H4 (cell line): Measurements from ENCODE around the gene CNTNAP5. TPM values are rescaled to one million over a fixed set of nuclear protein-coding genes. Genes with fewer than 3 reads are reported as not detected.

Experiments used
- DNase-seq: peaks from one replicate; pipeline ENCODE4 v3.0.0-alpha.2; 2015; ENCODE audit warnings: low spot score
- total RNA-seq: library from RNA; depleted of rRNA; stranded (reverse); fragments of >200 nt; shearing (Covaris generic); gene quantifications from 2 replicates; pipeline ENCODE4 v1.2.3, GENCODE V29; 2014

CNTNAP5 gene
- total RNA-seq, 1 experiment from 2014 or later, result not detected

DNA sequence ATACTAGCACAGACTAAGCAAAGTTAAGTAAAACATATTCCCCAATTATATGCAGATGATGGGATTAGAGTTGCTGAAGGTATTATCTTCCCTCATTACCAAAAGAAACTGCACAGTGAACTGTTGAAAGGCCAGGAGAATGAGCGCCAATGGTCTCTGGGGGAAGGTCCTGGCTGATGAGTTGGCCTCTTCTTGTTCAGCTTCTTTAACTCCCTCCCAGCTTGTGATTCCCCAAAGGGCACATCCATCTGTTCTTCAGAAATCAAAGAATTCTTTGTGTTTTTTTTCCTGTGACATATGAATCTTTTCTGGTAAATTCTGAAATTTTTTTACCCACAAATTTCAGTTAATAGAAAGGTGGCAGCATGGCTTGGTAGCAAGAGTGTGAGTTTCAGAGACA, 667.6 kb downstream of the CNTNAP5 start:
- no peak for DNase-seq

DNA sequence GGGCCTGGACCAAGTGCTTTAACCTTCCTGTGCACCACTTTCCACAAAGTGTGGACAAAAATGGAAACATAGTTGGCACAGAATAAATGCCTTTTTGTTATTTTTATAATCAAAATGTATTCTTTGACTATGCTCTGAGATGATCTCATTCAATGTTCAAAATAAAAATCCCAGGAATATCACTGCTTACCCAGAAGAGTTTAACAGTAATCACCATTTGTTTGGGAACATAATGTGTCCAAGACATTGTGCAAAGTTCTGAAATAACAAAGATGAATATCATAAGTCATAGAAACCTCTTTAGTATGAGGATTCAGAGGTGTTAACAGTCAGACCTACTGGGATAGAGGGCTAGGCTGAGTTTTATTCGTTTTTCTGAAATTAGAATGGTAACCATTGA, 668.1 kb downstream of the CNTNAP5 start:
- no peak for DNase-seq

DNA sequence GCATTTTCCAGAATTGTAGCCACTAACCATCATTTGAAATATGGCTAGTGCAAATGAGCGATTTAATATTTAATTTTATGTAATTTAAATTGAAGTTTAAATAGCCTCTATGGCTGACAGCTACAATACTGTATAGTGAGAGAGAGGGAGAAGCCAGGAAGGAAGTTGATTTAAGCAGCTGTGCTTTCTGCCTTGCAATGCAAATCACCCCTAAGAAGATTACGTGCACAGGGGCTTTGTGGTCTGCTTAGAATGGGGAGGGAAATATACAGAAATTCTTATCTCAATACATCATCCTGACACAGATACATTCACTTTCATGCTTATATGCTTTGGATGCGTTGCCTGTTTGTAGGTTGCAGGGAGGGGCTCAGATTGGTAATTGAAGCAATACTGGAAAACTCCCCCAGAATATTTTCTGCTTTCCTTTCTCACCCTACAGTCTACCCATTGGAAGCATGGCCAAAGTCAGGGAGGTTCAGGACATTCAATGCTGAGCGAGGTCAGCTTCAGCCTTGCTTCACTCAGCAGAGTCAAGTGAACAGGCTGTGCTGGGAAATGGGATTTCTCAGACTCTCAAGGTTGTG, 674.0 kb downstream of the CNTNAP5 start:
- DNase-seq, result no peak

DNA sequence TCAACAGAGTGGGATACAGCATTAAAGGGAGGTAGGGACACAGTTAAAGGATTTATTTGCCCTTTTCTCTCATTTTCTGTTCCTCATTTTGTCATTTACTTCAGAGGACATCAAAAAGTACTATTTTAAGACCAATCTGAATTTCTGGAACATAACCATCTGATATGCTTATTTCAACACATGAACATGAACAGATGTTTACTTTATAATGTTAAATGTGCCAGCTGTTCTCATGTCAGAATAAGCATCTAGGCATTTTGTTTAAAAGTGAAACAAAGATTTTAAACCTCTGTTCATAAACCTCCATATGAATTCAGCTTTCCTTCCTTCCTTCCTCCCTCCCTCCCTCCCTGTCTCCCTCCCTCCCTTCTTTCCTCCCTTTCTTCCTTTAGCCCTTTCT, 677.7 kb downstream of the CNTNAP5 start:
- no peak for DNase-seq

GRCh38 chr2:124704071-124704925, 679.2 kb downstream of the CNTNAP5 start:
- DNase-seq, result no peak

GRCh38 chr2:124708661-124709060, 683.6 kb downstream of the CNTNAP5 start:
- DNase-seq, result no peak

GRCh38 chr2:124713969-124714368, 688.9 kb downstream of the CNTNAP5 start:
- DNase-seq, result no peak

DNA sequence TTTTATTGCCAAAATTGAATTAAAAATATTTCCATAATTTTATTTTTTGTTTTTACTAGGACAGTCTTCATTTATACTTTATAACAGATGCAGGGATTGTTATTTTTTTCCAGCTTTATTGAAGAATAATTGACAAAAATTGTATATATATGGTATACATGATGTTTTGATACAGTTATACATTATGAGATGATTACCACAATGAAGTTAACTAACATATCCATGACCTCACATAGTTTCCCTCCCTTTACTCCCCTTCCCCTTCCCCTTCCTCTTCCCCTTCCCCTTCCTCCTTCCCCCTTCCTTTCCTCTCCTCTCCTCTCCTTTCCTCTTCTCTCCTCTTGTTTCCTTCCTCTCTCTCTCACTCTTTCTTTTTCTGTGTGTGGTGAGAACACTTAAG, 700.1 kb downstream of the CNTNAP5 start:
- DNase-seq, result no peak

GRCh38 chr2:124740636-124741035, 715.5 kb downstream of the CNTNAP5 start:
- no peak for DNase-seq

DNA sequence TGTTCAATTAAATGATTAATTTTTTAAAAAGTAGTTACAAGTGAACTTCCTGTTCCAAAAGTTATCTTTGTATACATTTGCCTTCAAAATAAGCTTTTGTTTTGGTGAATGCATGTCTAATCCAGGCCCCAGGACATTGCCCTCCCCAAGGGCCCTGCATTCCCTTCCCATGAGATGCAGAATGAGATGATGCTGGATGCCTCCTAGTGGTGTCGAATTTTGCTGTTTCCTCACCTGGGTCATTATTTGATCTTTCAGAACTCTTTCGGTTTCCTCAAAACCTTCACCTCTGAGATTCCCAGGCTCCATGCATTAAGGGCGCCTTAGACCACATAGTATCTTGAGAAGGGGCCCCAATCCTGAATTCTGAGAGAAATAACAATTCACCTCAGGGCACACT, 728.8 kb downstream of the CNTNAP5 start:
- DNase-seq, result no peak

DNA sequence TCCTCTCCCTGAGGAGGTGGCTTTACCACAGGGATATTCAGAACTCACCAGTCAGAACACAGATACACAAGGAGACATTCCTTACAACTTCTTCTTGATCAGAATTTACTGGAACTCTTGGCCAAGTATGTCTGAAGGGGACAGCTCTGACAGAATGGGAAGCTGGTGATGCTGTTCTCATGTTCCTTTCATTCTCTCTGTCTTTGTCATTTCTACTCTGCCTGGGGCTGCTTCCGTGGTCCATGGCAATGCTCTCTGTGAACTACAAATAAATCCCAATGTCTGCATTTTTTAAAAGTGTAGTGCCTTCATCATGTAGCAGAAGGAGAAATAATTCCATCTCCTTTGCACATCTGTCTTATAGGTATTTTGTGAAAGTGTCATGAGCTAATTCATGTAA, 730.3 kb downstream of the CNTNAP5 start:
- DNase-seq, result no peak

DNA sequence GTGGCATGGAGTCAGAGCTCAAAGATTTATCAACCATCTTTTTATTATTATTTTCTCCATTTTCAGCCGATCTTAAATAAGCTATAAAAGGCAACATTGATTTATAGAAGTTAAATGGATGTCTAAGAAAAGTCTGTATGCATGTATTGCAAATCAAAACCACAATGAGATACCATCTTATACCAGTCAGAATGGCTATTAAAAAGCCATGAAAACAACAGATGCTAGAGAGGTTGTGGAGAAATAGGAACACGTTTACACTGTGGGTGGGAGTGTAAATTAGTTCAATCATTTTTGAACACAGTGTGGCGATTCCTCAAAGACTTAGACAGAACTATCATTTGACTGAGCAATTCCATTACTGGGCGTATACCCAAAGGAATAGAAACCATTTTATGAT, 731.0 kb downstream of the CNTNAP5 start:
- no peak for DNase-seq

- no peak for DNase-seq
Observed at GRCh38 chr2:124762388-124762787, 737.3 kb downstream of the CNTNAP5 start.

GRCh38 chr2:124763611-124764010, 738.5 kb downstream of the CNTNAP5 start:
- no peak for DNase-seq

DNA sequence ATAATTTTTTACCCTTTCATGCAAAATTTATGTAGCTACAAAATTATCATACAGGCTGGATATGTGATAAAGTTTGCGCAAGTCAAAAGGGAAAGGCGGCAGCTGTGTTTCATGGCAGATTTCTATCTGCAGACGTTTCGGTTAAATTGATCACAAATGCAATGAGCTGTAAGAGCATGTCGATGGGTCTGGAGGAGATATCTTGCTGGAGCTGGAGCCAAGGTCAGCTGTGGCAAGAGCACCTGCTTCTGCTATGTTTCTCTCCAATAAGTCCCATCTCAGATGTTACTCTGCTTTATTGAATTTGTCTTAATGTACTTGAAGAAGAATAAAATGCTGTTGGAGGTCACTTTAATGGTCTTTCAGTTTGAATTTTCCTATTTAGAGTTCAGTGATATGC, 749.7 kb downstream of the CNTNAP5 start:
- DNase-seq, result no peak

GRCh38 chr2:124776332-124776731, 751.2 kb downstream of the CNTNAP5 start:
- no peak for DNase-seq

DNA sequence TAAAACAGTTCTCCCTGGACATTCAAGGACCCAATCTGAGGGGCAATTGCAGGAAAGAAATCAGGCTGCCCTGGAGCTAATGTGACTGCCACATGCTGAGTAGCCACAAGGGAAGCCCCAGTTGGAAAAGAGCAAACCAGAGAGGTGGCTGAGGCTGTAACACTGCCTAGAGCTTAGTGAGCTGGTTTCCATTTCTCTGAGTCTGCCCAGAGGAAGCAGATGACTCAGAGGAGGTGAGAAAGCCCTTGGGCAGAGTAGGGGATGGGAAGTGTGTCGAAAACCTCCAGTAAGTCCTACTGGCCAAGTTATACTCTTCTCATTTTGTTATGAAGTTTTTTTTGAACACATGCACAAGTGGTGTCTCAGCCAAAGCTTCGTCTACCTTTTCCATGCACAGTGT, 753.0 kb downstream of the CNTNAP5 start:
- peak; percentile 68 for DNase-seq

GRCh38 chr2:124796647-124797046, 771.6 kb downstream of the CNTNAP5 start:
- no peak for DNase-seq

- peak; percentile 27 for DNase-seq
Observed at GRCh38 chr2:124797049-124797448, 772.0 kb downstream of the CNTNAP5 start.

GRCh38 chr2:124798551-124798950, 773.5 kb downstream of the CNTNAP5 start:
- peak; percentile 36 for DNase-seq

GRCh38 chr2:124804014-124804940, 779.2 kb downstream of the CNTNAP5 start:
- DNase-seq, result peak; percentile 36

- DNase-seq, result no peak
Observed at GRCh38 chr2:124805060-124805459, 780.0 kb downstream of the CNTNAP5 start.
